ENCODE results near the gene PAX7.

- TF ChIP-seq, protein P1, sequence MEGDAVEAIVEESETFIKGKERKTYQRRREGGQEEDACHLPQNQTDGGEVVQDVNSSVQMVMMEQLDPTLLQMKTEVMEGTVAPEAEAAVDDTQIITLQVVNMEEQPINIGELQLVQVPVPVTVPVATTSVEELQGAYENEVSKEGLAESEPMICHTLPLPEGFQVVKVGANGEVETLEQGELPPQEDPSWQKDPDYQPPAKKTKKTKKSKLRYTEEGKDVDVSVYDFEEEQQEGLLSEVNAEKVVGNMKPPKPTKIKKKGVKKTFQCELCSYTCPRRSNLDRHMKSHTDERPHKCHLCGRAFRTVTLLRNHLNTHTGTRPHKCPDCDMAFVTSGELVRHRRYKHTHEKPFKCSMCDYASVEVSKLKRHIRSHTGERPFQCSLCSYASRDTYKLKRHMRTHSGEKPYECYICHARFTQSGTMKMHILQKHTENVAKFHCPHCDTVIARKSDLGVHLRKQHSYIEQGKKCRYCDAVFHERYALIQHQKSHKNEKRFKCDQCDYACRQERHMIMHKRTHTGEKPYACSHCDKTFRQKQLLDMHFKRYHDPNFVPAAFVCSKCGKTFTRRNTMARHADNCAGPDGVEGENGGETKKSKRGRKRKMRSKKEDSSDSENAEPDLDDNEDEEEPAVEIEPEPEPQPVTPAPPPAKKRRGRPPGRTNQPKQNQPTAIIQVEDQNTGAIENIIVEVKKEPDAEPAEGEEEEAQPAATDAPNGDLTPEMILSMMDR (conservative IDR thresholded peaks at IDR 0.05) = no peak
- no peak for TF ChIP-seq ZFX (IDR thresholded peaks at IDR 0.05)
Observed at GRCh38 chr1:18612073-18612472, 18.6 kb upstream of the PAX7 start.

All from C4-2B (cell line).